Measurements from ENCODE around the gene ACP7.
"Not testable (repeated sequence)": the region's sequence is repeated elsewhere in the genome, so short reads cannot be mapped to it uniquely, and the experiment has no call there.

ACP7 gene

DNA sequence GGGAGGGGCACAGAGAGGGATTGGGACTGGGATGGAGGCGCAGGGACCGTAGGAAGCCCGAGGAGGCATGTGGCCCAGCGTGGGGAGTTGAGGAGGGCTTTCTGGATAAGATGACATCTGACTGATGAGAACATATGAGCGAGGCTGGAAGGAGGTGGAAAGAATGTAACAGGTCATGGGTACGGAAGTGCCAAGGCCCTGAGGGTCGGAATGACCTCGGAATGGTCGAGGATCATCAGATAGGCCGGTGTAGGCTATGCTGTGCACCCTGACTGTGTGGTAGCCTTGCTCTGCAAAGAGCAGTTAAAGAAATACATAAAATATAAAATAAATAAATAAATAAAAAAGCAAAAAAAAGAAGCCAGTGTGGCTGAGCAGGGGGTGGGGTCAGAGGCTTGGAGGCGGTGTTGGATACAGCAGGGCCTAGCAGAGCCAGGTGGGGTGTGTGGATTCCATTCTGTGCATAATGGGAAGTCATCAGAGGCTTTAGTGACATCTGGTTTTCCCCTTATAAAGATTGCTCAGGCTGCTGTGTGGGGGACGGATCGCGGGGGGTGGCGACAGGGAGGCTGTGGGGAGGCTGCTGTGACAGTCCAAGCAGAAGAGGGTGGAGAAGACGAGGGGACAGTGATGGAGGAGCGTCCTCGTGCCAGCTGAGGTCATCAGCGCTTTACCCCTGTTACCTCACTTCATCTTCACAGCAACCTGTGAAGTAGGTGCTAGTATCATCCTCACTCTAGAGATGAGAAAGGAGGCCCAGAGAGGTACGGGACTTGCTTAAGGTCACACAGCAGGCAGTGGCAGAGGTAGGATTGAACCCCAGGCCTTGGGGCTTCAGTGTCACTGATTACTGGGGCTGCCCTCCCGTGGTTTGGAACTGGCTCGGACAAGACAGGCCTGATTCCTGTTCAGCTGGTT, 46.4 kb downstream of the ACP7 start:
- no peak for DNase-seq (ENCODE audit: low read depth in 1 of 2, low spot score in 1 of 2)

GRCh38 chr19:39131255-39131755, 47.1 kb downstream of the ACP7 start:
- DNase-seq (ENCODE audit: low read depth in 1 of 2, low spot score in 1 of 2) = no peak

GRCh38 chr19:39132344-39132969, 48.3 kb downstream of the ACP7 start:
- DNase-seq (ENCODE audit: low read depth in 1 of 2, low spot score in 1 of 2) = no peak

GRCh38 chr19:39133431-39134270, 49.5 kb downstream of the ACP7 start:
- DNase-seq (ENCODE audit: low read depth in 1 of 2, low spot score in 1 of 2) = no peak

DNA sequence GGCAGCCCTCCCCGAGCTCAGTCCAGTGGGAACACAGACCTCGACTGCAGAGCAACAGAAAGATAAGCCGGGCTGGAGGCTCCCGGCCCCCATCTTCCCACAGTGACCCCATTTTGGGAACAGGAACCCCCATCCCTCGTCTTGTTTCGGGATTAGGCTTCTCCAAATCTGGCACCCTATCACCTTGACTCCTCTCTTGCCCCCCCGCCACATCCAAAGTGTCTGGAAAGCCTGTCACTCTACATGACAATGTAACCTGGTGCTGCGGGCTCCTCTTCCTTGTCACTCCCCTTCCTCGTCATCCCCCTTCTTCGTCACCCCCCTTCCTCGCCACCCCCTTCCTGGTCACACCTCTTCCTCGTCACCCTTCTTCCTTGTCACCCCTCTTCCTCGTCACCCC, 51.5 kb downstream of the ACP7 start:
- DNase-seq (ENCODE audit: low read depth in 1 of 2, low spot score in 1 of 2) = no peak

DNA sequence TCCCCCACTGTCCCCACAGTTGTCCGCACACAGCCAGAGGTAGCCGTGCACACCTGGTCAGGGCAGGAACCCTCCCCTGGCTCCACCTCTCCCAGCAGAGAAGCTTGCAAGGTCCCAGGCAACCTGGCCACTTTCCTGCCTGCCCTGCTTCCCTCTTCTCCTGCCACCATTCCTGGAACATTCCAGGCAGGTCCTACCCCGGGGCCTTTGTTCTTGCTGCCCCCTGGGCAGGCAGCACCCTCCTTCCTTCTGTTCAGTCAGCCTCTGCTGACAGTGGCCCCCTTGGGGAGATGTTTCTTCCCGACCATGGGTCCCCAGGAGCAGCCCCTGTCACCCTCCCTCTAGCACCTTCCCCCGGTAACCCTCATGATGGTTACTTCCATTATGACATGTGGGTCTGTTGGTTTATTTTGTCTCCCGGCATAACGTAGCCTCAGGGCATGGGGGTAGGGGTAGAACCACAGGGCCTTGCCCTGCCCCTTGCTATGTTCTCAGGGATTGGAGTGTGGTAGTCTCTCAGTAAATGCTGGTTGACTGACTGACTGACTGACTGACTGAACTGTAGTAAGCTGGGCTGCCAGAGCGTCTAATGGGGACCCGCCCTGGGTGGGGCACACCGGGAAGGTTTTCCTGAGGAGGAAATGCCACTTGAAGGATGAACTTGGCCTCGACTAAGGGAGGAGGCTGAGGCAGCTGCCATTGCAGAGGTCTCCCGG, 52.2 kb downstream of the ACP7 start:
- no peak for DNase-seq (ENCODE audit: low read depth in 1 of 2, low spot score in 1 of 2)

GRCh38 chr19:39137131-39137530, 53.0 kb downstream of the ACP7 start:
- DNase-seq (ENCODE audit: low read depth in 1 of 2, low spot score in 1 of 2) = no peak

DNA sequence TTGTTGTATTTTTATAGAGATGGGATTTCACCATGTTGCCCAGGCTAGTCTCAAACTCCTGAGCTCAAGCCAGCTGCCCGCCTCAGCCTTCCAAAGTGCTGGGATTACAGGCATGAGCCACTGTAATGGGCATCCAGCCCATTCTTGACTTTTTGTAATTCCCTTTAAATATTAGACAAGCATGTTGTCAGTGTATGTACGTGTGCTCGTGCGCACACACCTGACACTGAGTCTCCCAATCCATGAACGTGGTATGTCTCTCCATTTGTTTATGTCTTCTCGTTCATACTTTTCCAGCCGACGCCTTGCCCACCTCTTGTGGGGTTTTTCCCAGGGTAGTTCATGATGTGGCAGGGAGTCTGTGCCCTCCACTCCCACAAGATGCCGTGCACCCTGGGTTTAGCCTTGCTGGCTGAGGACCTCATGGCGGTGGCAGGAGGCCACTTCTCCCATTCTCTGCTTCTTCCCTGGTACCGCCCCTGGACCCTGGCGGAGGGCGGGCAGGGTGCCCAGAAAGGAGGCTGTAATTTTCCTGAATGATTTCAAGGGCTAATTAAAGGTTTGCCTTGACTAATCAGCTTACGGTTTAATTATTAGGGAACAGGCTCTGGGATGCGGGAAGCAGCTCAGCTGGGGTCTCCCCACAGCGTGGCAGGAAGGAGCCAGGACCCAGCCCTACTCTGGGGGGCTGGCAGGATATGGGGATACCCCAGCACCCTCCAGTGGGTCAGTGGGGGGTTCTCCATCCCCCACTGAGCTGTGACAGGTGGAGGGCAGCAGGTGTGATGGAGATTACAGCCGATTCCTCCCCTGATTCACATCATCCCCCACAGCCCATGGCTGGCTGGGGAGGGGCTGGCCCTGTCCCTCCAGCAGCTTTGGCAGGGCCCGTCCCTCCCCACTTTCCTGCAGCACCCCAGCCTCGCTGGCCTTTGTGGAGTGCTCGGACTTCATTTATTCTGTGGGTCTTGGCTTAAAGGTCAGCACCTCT, 54.3 kb downstream of the ACP7 start:
- no peak for DNase-seq (ENCODE audit: low read depth in 1 of 2, low spot score in 1 of 2)

DNA sequence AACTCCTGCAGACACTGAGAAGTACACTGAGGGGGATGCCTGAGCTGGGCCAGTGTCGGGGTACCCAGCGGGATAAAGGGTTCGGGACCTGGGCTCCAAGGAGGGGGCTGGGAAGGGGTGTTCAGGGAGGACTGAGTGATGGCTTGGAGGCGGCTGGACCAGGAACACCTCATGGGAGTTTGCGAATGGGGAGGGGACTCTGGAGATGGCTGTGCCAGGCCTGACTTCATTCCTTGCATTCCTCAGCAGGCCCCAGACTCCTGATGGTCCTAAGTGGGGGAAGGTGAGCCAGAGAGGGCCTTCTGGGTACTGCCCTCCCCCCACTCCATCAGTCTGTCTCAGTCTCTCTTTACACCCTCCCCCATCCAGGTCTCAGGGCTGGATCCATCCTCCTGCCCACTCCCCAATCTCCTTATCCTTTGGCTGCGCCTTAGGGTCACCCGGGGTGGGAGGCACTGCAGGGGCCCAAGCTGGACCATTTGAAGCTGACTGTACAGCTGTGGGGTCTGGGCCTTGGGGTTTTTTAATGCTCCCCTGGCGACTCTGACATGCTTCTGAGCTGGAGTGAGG, 55.2 kb downstream of the ACP7 start:
- DNase-seq (ENCODE audit: low read depth in 1 of 2, low spot score in 1 of 2) = no peak

DNA sequence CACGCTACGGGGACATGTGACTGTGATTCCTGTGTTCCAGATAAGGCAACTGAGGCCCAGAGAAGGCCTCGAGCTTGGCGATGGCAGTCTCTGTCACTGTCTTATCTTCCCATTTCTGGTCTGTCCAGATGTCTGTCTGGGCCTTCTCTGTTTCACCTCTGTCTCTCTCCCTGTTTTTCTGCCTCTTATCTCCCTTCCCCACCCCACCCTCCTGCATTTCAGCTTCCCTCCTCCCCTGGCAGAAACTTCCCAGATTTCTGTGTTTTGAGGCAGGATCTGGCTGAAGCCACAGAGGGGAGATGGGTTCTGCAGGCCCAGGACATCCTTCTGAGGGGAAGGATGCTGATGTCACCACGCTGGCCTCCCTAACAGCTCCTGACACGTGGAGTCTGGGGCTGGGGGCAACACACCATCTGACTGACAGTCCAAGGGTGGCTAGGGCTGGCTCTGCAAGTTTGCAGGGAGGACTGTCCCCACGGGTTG, 55.8 kb downstream of the ACP7 start:
- no peak for DNase-seq (ENCODE audit: low read depth in 1 of 2, low spot score in 1 of 2)

GRCh38 chr19:39140594-39140993, 56.4 kb downstream of the ACP7 start:
- DNase-seq (ENCODE audit: low read depth in 1 of 2, low spot score in 1 of 2) = no peak

DNA sequence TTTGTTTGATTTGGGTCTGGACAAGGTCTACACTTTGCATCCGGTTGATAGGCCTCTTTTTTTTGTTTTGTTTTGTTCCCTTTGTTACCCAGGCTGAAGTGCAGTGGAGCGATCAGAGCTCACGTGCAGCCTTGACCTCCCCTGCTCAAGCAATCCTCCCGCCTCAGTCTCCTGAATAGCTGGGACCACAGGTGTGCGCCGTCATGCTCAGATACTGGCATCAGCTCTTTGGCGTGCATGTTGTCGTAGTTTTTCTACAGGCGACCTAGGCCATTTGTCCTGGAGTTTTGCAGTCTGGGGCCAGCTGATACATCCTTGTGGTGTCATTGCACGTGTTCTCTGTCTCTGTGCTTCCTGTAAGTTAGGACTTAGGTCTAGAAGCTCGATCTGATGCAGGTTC, 57.8 kb downstream of the ACP7 start:
- no peak for DNase-seq (ENCODE audit: low read depth in 1 of 2, low spot score in 1 of 2)

DNA sequence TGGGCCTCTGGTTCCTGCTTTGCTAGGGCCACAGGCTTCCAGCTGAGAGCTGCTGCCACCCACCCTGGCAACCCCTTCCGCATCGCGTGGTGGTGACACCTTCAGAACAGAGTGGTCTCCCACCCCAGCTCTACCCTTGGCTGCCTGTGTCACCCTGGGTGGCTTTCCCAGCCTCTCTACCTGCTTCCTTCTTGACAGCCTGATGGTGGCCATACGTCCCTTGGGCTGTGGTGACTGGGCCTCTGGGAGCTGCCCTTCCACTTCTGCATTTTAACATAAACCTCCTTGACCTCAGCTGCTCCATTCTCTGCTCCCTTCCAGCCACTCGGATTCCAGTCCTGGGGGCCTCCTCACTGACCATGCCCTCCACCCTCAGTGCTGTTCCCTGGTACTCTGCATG, 58.5 kb downstream of the ACP7 start:
- DNase-seq (ENCODE audit: low read depth in 1 of 2, low spot score in 1 of 2) = no peak

DNA sequence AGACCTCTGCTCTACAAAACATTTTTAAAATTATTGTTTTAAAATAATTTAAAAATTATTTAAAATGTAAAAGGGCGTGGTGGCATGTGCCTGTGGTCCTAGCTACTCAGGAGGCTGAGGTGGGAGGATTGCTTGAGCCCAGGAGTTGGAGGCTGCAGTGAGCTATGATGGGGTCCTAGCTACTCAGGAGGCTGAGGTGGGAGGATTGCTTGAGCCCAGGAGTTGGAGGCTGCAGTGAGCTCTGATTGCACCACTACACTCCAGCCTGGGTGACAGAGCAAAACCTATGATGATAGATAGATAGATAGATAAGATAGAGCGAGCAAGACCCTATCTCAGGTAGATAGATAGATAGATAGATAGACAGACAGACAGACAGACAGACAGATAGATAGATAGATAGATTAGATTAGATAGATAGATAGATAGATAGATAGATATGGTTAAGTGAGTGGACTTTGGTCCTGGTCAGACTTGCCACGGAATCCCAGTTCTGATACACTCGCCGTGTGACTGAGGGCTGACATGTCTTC, 59.7 kb downstream of the ACP7 start:
- not testable (repeated sequence) for DNase-seq (ENCODE audit: low read depth in 1 of 2, low spot score in 1 of 2)

DNA sequence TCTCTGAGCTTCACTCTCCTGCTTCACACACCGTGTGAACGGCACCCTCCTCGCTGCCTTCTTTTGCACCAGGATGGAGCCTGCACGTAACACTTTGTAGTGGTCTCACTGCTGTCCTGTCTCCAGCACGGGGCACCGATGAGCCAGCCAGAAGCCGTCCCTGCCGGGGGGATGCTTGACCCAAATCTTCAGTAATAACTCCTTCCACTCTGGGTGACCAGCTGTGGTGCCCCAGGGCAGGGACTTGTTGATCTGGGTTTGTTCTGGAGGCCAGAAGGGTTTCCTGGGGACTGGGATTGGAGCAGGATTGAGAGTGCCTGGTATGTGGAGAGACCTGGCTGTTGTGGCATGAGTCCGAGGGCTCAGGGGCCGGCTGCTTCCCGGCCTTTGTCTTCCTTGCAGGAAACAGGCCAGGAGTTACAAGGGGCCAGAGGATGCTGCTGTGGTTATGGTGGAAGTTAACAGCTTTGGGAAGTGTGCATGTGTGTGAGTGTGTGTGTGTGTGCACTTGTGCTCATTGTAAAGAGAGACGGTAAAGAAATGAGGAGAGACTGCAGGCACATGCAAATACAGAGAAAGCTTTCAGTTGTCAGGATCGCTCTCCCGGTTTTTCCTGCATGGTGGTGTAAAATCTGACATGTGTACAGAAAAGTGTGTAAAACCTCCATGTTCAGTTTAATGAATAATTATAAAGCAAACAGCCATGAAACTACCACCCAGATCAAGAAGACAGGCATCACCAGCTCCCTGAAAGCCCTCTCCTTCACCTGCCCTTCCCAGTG, 60.3 kb downstream of the ACP7 start:
- no peak for DNase-seq (ENCODE audit: low read depth in 1 of 2, low spot score in 1 of 2)

- DNase-seq (ENCODE audit: low read depth in 1 of 2, low spot score in 1 of 2) = no peak
These were observed 61.2 kb downstream of the ACP7 start for GRCh38 chr19:39145180-39145953.

DNA sequence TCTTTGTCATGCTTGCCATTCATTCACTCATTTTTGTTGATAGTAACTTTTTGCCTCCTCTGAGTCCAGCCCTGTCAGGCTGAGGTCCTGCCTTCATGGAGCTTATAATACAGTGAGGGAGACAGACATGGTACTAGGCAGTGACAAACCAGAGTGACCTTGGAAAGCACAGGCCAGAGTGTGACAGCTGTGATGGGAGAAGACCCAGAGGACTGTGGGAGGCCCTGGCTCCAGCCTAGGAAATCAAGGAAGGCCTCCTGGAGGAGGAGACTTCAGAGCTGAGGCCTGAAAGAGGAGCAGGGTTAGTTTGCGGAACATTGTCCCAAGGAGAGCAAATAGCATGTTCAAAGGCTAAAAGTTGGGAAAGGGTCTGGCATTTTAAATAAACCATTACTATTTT, 61.9 kb downstream of the ACP7 start:
- DNase-seq (ENCODE audit: low read depth in 1 of 2, low spot score in 1 of 2) = no peak

Measured in stimulated activated CD4-positive, alpha-beta T cell treated with anti-CD3 and anti-CD28 coated beads, Interleukin-15, amount 100 ng/mL, for 1 hour (primary cell).